Activated B cell treated with CpG ODN at 0.5 μM for 24 hours (primary cell): Measurements from ENCODE around the gene RNF151. TPM values are rescaled to one million over a fixed set of nuclear protein-coding genes. Genes with fewer than 3 reads are reported as not detected.
A peak's percentile ranks its signal among the peaks of the same experiment; 100 is the strongest.

ENCODE experiments used
- ATAC-seq: fragments of 200-7000 bp; cut with Tn5 transposase; one replicate; pipeline ENCODE4 v1.10.0; 2021; ENCODE audit warnings: low read depth, mild to moderate bottlenecking, moderate library complexity
- CTCF ChIA-PET: fragments of 350-600 bp; sonication (Branson Sonifier 250); formaldehyde crosslinking; loops from one replicate; lab custom pipeline; 2021; ENCODE audit warnings: antibody characterized with exemption; lab: Charles Lee
- POLR2A ChIA-PET: fragments of 350-600 bp; sonication (Branson Sonifier 250); formaldehyde crosslinking; loops from one replicate; lab custom pipeline; 2021; ENCODE audit warnings: antibody characterized with exemption; lab: Charles Lee
- DNase-seq: peaks from one replicate; pipeline ENCODE4 v3.0.0; 2022
- H3K27ac Mint-ChIP-seq: one replicate; pipeline ENCODE4 v1.8.0; 2020; ENCODE audit warnings: mixed read lengths
- H3K27me3 Mint-ChIP-seq: one replicate; pipeline ENCODE4 v1.8.0; 2021; ENCODE audit warnings: mixed read lengths
- H3K36me3 Mint-ChIP-seq: one replicate; pipeline ENCODE4 v1.8.0; 2021; ENCODE audit warnings: low read depth, mixed read lengths
- H3K4me1 Mint-ChIP-seq: one replicate; pipeline ENCODE4 v1.8.0; 2021; ENCODE audit warnings: mixed read lengths
- H3K4me3 Mint-ChIP-seq: one replicate; pipeline ENCODE4 v1.8.0; 2020; ENCODE audit warnings: mild to moderate bottlenecking, mixed read lengths
- H3K9me3 Mint-ChIP-seq: one replicate; pipeline ENCODE4 v1.8.0; 2020; ENCODE audit warnings: mixed read lengths
- intact Hi-C: fragments of 100-400 bp; cut with micrococcal nuclease; formaldehyde crosslinking; loops from one replicate; pipeline ENCODE4 v1.15.1; 2024
- total RNA-seq: library from RNA; stranded (reverse); gene quantifications from 2 replicates; pipeline ENCODE4 v1.2.3, GENCODE V29; 2022
- TF ChIP-seq, protein P1 (sequence below): fragments of 200-600 bp; IDR thresholded peaks from one replicate; pipeline ENCODE4 v1.8.0; 2022; ENCODE audit warnings: antibody characterized with exemption, mild to moderate bottlenecking

The RNF151 gene
- total RNA-seq, 1 donor from 2014 or later, result not detected

DNA sequence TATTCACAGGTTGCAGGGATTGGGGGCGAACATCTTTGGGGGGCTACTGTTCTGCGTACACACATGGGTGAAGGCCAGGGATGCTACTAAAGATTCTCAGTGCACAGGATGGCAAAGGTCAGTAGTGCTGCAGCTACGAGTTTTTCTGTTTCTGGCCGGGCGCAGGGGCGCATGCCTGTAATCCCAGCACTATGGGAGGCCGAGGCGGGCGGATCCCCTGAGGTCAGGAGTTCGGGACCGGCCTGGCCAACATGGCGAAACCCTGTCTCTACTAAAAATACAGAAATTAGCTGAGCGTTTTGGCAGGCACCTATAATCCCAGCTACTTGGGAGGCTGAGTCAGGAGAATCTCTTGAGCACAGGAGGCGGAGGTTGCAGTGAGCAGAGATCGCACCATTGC, 46.9 kb downstream of the RNF151 start:
- peaks cover 13% of the 10 kb centered on the region for H3K4me1 Mint-ChIP-seq
- H3K4me3 Mint-ChIP-seq, result no peak overlapping the region
- H3K27ac Mint-ChIP-seq, result no peak overlapping the region
- no peak for DNase-seq
- ChIA-PET CTCF (no interaction called here), POLR2A (interaction anchor here (0.6 kb wide), 1 partner anchor 1011 kb away, joined by 3 read pairs; no protein-coding TSS in a partner anchor)
- H3K9me3 Mint-ChIP-seq, result no peaks in the 10 kb centered on the region
- ATAC-seq, result no peak
- TF ChIP-seq, protein P1, sequence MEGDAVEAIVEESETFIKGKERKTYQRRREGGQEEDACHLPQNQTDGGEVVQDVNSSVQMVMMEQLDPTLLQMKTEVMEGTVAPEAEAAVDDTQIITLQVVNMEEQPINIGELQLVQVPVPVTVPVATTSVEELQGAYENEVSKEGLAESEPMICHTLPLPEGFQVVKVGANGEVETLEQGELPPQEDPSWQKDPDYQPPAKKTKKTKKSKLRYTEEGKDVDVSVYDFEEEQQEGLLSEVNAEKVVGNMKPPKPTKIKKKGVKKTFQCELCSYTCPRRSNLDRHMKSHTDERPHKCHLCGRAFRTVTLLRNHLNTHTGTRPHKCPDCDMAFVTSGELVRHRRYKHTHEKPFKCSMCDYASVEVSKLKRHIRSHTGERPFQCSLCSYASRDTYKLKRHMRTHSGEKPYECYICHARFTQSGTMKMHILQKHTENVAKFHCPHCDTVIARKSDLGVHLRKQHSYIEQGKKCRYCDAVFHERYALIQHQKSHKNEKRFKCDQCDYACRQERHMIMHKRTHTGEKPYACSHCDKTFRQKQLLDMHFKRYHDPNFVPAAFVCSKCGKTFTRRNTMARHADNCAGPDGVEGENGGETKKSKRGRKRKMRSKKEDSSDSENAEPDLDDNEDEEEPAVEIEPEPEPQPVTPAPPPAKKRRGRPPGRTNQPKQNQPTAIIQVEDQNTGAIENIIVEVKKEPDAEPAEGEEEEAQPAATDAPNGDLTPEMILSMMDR, result no peak
- intact Hi-C loops, result no loop called here
- no peaks in the 10 kb centered on the region for H3K36me3 Mint-ChIP-seq
- peaks cover 3% of the 10 kb centered on the region for H3K27me3 Mint-ChIP-seq

DNA sequence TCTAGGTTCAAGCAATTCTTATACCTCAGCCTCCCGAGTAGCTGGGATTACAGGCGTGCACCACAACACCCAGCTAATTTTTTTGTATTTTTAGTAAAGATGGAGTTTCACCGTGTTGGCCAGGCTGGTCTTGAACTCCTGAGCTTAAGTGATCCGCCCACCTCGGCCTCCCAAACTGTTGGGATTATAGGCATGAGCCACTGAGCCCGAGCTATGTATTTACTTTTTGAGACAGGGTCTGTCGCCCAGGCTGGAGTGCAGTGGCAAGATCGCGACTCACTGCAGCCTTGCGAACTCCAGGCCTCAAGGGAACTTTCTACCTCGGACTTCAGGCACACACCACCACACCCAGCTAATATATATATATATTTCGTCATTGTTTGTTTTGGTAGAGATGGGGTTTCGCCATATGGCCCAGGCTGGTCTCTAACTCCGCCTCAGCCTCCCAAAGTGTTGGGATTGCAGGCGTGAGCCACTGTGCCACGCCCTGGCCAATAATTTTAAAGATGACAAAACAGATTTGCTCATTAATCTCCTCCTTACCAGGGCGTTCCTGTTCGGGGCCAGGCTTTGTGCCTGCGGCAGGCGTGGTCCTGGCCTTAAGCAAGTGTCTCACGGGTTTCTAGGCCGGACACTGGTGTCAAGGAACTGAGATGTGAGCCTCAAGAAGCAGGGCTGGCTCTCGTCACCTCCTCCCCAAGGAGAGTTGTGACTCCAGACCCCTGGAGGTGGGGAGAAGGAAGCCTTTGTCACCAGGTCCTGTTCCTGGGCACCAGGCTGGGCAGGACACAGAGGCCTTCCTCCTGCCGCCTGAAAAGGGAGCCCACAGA, 48.7 kb downstream of the RNF151 start:
- intact Hi-C loops, result no loop called here
- TF ChIP-seq, protein P1, result no peak
- H3K27me3 Mint-ChIP-seq, result peaks cover 11% of the 10 kb centered on the region
- H3K27ac Mint-ChIP-seq, result no peak overlapping the region
- DNase-seq (no peak), ATAC-seq (no peak)
- peaks cover 4% of the 10 kb centered on the region for H3K4me1 Mint-ChIP-seq
- no peaks in the 10 kb centered on the region for H3K9me3 Mint-ChIP-seq
- ChIA-PET CTCF (interaction anchor here (0.6 to 1.2 kb wide), 3 partner anchors 11 to 152 kb away, joined by 3 to 4 read pairs (median 3); no protein-coding TSS in a partner anchor), POLR2A (interaction anchor here (0.7 kb wide), 1 partner anchor 557 kb away, joined by 4 read pairs; no protein-coding TSS in a partner anchor)
- H3K36me3 Mint-ChIP-seq, result no peaks in the 10 kb centered on the region
- no peak overlapping the region for H3K4me3 Mint-ChIP-seq

DNA sequence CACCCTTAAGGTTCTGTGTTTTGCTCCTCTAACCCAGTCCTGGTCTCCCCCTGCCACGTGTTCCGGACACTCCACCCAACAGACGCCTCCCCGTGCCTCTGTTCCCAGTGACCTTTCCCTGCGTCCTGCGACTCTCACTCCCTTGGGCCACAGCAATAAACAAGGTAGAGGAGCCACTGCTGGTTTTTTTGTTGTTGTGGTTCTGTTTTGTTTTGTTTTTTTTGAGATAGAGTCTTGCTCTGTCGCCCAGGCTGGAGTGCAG, 49.2 kb downstream of the RNF151 start:
- no peak overlapping the region for H3K27ac Mint-ChIP-seq
- peaks cover 15% of the 10 kb centered on the region for H3K27me3 Mint-ChIP-seq
- peaks cover 5% of the 10 kb centered on the region for H3K4me1 Mint-ChIP-seq
- intact Hi-C loops, result no loop called here
- H3K9me3 Mint-ChIP-seq, result no peaks in the 10 kb centered on the region
- DNase-seq, result no peak
- no peak overlapping the region for H3K4me3 Mint-ChIP-seq
- TF ChIP-seq, protein P1, result no peak
- CTCF ChIA-PET, result interaction anchor here (0.6 to 1.2 kb wide), 3 partner anchors 11 to 125 kb away, joined by 3 to 4 read pairs (median 3); no protein-coding TSS in a partner anchor
- no peaks in the 10 kb centered on the region for H3K36me3 Mint-ChIP-seq
- ATAC-seq, result no peak
- POLR2A ChIA-PET, result interaction anchor here (1.0 kb wide), 1 partner anchor 139 kb away, joined by 4 read pairs; the partner anchor contains the start of gene TRAF7

DNA sequence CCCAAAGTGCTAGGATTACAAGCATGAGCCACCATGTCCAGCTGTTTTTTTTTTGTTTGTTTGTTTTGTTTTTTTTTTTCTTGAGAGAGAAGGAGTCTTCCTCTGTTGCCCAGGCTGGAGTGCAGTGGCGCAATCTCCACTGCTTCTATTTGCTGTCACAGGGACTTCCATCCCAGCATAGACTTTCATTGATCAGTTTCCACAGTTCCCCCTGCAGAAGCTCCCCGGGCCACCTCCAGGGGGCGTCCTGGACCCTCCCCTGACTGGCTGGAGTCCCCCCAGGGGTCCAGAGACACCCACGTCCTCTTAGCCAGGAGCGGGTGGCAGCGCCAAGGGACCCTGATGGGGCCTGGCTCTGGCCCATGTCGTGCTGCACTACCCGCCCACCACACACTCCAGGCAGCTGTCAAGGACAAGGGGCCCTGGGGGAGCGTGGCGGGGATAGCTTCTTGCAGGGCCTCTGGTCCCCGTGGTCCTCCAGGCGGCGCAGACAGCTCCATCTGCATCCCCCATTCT, 49.8 kb downstream of the RNF151 start:
- Mint-ChIP-seq H3K9me3 (no peaks in the 10 kb centered on the region), H3K36me3 (no peaks in the 10 kb centered on the region), H3K27me3 (peaks cover 16% of the 10 kb centered on the region), H3K4me3 (no peak overlapping the region), H3K27ac (no peak overlapping the region), H3K4me1 (peaks cover 5% of the 10 kb centered on the region)
- ChIA-PET CTCF (interaction anchor here (0.6 to 0.7 kb wide), 2 partner anchors 13 to 124 kb away, joined by 3 to 4 read pairs; no protein-coding TSS in a partner anchor), POLR2A (interaction anchor here (1.0 kb wide), 1 partner anchor 139 kb away, joined by 4 read pairs; the partner anchor contains the start of gene TRAF7)
- peak; percentile 26 for ATAC-seq
- no peak for DNase-seq
- TF ChIP-seq, protein P1, result no peak
- intact Hi-C loops, result no loop called here

Other genes with a start within 250 kb of the RNF151 start
- gene NME3, start 195.3 kb upstream of the RNF151 start, total RNA-seq, result 54.1 and 57.8 TPM in 2 replicates
- 37.1 and 49.9 TPM in 2 replicates for gene EME2, start 194.0 kb upstream of the RNF151 start, total RNA-seq
- gene MRPS34, start 193.7 kb upstream of the RNF151 start, total RNA-seq, result 60.9 and 65.1 TPM in 2 replicates
- gene SPSB3, start 184.3 kb upstream of the RNF151 start, total RNA-seq, result 36.4 and 40.3 TPM in 2 replicates
- gene NUBP2, start 183.9 kb upstream of the RNF151 start, total RNA-seq, result 53.7 and 54.2 TPM in 2 replicates
- gene IGFALS, start 173.2 kb upstream of the RNF151 start, total RNA-seq, result not detected in 2 replicates
- 19.0 and 19.5 TPM in 2 replicates for gene HAGH, start 140.0 kb upstream of the RNF151 start, total RNA-seq
- 10.2 and 10.4 TPM in 2 replicates for gene FAHD1, start 139.7 kb upstream of the RNF151 start, total RNA-seq
- gene MEIOB, start 94.7 kb upstream of the RNF151 start, total RNA-seq, result not detected in 2 replicates
- not detected in 2 replicates for gene HS3ST6, start 48.4 kb upstream of the RNF151 start, total RNA-seq
- 14.7 and 16.6 TPM in 2 replicates for gene MSRB1, start 23.7 kb upstream of the RNF151 start, total RNA-seq
- not detected in 2 replicates for gene RPL3L, start 12.2 kb upstream of the RNF151 start, total RNA-seq
- gene NDUFB10, start 7.3 kb upstream of the RNF151 start, total RNA-seq, result 77.4 and 92.5 TPM in 2 replicates
- 5,116 and 5,913 TPM in 2 replicates for gene RPS2, start 2.0 kb upstream of the RNF151 start, total RNA-seq
- 41.8 and 44.2 TPM in 2 replicates for gene TBL3, start 5.2 kb downstream of the RNF151 start, total RNA-seq
- gene NOXO1, start 14.6 kb downstream of the RNF151 start, total RNA-seq, result 0.37 and 0.73 TPM in 2 replicates
- 31.6 and 39.4 TPM in 2 replicates for gene GFER, start 17.3 kb downstream of the RNF151 start, total RNA-seq
- gene SYNGR3, start 23.1 kb downstream of the RNF151 start, total RNA-seq, result 10.0 and 11.3 TPM in 2 replicates
- gene ZNF598, start 43.0 kb downstream of the RNF151 start, total RNA-seq, result 56.4 and 59.3 TPM in 2 replicates
- 1.5 and 1.7 TPM in 2 replicates for gene NPW, start 52.9 kb downstream of the RNF151 start, total RNA-seq
- 0.56 and 0.93 TPM in 2 replicates for gene NHERF2, start 60.0 kb downstream of the RNF151 start, total RNA-seq
- gene NTHL1, start 81.0 kb downstream of the RNF151 start, total RNA-seq, result 10.5 and 11.5 TPM in 2 replicates
- gene TSC2, start 81.1 kb downstream of the RNF151 start, total RNA-seq, result 130 and 139 TPM in 2 replicates
- gene PKD1, start 169.0 kb downstream of the RNF151 start, total RNA-seq, result 58.6 and 84.2 TPM in 2 replicates
- 0.61 TPM in 1 of 2 replicates, not detected in the other for gene RAB26, start 181.8 kb downstream of the RNF151 start, total RNA-seq
- 72.7 and 78.1 TPM in 2 replicates for gene TRAF7, start 188.9 kb downstream of the RNF151 start, total RNA-seq
- not detected in 2 replicates for gene CASKIN1, start 229.7 kb downstream of the RNF151 start, total RNA-seq
- gene MLST8, start 238.6 kb downstream of the RNF151 start, total RNA-seq, result 35.7 and 38.7 TPM in 2 replicates
- 4.9 and 5.1 TPM in 2 replicates for gene BRICD5, start 244.0 kb downstream of the RNF151 start, total RNA-seq
- 9.9 and 10.4 TPM in 2 replicates for gene PGP, start 248.0 kb downstream of the RNF151 start, total RNA-seq